GM18951 (cell line): ENCODE results near the gene FHIT.
"Not testable (repeated sequence)": the region's sequence is repeated elsewhere in the genome, so short reads cannot be mapped to it uniquely, and the experiment has no call there.

Experiments used
- POLR2A ChIP-seq: IDR thresholded peaks from 4 replicates; pipeline ENCODE4 v1.6.1; 2011; ENCODE audit warnings: mild to moderate bottlenecking; ENCODE audit not compliant: insufficient read length, insufficient read depth; ENCODE audit errors: extremely low read depth
- in situ Hi-C: fragments of 300-500 bp; cut with MboI; formaldehyde crosslinking; loops from one replicate; pipeline ENCODE4 v1.12.0; 2022; ENCODE audit warnings: low sequenced_read_pairs, mixed read lengths, inconsistent platforms; ENCODE audit not compliant: unreplicated experiment

The FHIT gene

GRCh38 chr3:60720736-60721135 lies 530.5 kb downstream of the FHIT start:
- no peak for TF ChIP-seq POLR2A
- in situ Hi-C loops: no loop called here

GRCh38 chr3:60716573-60716972 lies 534.7 kb downstream of the FHIT start:
- in situ Hi-C loops: no loop called here
- TF ChIP-seq POLR2A: no peak

GRCh38 chr3:60708191-60708975 lies 542.9 kb downstream of the FHIT start:
- no peak for TF ChIP-seq POLR2A
- in situ Hi-C loops: no loop called here

GRCh38 chr3:60707452-60708020 lies 543.7 kb downstream of the FHIT start:
- in situ Hi-C loops: no loop called here
- TF ChIP-seq POLR2A: no peak

GRCh38 chr3:60703956-60704736 lies 547.1 kb downstream of the FHIT start:
- TF ChIP-seq POLR2A: no peak
- in situ Hi-C loops: no loop called here

- no peak for TF ChIP-seq POLR2A
- in situ Hi-C loops: no loop called here
Measured at GRCh38 chr3:60703008-60703407, 548.2 kb downstream of the FHIT start.

- in situ Hi-C loops: no loop called here
- no peak for TF ChIP-seq POLR2A
Measured at GRCh38 chr3:60698117-60698516, 553.1 kb downstream of the FHIT start.

- in situ Hi-C loops: no loop called here
- TF ChIP-seq POLR2A: no peak
Measured at GRCh38 chr3:60697132-60697531, 554.1 kb downstream of the FHIT start.

GRCh38 chr3:60696428-60697125 lies 554.7 kb downstream of the FHIT start:
- in situ Hi-C loops: no loop called here
- no peak for TF ChIP-seq POLR2A

GRCh38 chr3:60675424-60675823 lies 575.8 kb downstream of the FHIT start:
- no peak for TF ChIP-seq POLR2A
- in situ Hi-C loops: no loop called here

- in situ Hi-C loops: no loop called here
- TF ChIP-seq POLR2A: no peak
Measured at GRCh38 chr3:60674870-60675269, 576.4 kb downstream of the FHIT start.

- in situ Hi-C loops: no loop called here
Measured at GRCh38 chr3:60673123-60673522, 578.1 kb downstream of the FHIT start.

GRCh38 chr3:60672337-60672736 lies 578.9 kb downstream of the FHIT start:
- in situ Hi-C loops: not testable (repeated sequence)

More at GRCh38 chr3:60673123-60673522, 578.1 kb downstream of the FHIT start:
- TF ChIP-seq POLR2A: no peak
